HG02759 (cell line): ENCODE data around the gene LCN2.

Experiments
- ATAC-seq: cut with Tn5 transposase; IDR thresholded peaks from one replicate; pipeline ENCODE4 v1.9.1; 2021; ENCODE audit warnings: mild to moderate bottlenecking, moderate library complexity; ENCODE audit not compliant: unreplicated experiment

Gene LCN2

GRCh38 chr9:128191406-128192046 is 42.3 kb downstream of the LCN2 start, which contains the start of gene CIZ1:
CIZ1 (minus strand) TSS chr9:128191572; CDS start chr9:128190857, 715 bp downstream.
- ATAC-seq = peak; percentile 95

GRCh38 chr9:128192601-128193371 is 43.5 kb downstream of the LCN2 start:
- ATAC-seq = no peak

- no peak for ATAC-seq
Measured at GRCh38 chr9:128193469-128194096, 44.3 kb downstream of the LCN2 start.

DNA sequence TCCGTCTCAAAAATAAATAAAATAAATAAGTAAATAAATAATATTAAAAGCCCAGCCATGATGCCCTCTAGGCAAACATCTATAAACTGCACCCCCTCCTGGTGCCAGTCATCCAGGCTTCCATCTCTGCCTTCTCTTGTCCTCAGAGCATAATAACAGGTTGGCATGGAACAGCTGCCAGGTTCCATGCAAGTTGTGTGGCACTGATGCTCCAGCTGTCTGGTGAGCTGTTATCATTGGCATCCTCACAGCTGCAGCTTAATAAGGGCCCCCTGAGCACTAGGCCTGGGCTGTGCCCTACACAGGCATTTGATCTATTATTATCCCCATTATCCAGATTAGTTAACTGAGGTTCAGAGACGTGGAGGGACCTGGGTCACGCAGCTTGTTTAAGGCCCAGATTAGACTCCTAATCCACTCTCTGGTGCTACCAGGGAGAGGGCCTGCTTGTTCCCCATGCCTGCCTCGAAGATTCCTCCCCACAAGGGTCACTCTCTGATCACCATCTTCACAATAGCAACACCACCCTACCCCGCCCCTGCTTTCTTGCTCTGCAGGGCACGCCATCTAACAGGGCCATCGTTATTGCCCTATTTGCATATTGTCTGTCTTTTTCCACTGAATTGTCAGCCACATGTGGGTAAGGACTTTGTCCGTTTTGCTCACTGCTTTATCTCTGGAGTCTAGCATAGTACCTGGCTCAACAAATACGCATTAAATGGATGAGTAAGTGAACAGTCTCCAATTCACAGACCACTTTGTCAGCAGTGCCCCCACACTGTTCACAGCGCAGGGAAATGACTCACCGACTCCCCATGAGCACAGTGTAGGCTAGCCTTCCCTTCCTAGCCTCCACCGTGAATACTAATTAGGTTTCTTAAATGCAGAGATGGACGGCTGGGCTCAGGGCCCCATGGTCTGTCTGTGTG is 52.5 kb downstream of the LCN2 start:
- ATAC-seq = no peak

DNA sequence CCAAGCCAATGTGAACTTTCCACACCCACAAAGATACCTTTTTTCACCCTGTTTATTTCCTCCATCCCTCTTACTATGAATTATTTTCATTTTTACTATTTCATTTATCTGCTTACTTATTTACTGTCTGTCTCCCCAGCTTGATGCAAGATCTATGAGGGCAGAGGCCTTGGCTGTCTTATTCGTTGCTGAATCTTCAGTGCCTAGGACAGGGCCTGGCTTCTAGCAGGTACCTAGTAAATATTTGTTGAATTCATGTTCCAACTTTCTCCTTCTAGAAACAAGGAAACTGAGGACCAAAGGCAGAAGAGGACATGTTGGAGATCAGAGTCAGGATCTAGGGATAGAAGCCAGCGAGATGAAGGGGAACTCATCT is 53.4 kb downstream of the LCN2 start:
- no peak for ATAC-seq
